Large intestine (tissue), 3 donors: ENCODE results near the gene CHST14. TPM values are rescaled to one million over a fixed set of nuclear protein-coding genes. Genes with fewer than 3 reads are reported as not detected.

Experiments used
- DNase-seq, 2 donors: peaks; one replicate each; pipeline versions ENCODE4 v3.0.0 to v3.0.0-alpha.2; 2013
- H3K27ac ChIP-seq: one replicate; pipeline ENCODE4 v1.5.1; 2013; ENCODE audit warnings: low read length
- H3K27me3 ChIP-seq: 2 replicates; pipeline ENCODE4 v1.6.1; 2013; ENCODE audit warnings: low read length; ENCODE audit not compliant: control insufficient read depth, insufficient read depth
- H3K36me3 ChIP-seq: 2 replicates; pipeline ENCODE4 v1.6.1; 2013; ENCODE audit warnings: low read length; ENCODE audit not compliant: control insufficient read depth, insufficient read depth
- H3K4me1 ChIP-seq: one replicate; pipeline ENCODE4 v1.6.1; 2013; ENCODE audit warnings: low read length; ENCODE audit not compliant: control insufficient read depth, insufficient read depth
- H3K4me3 ChIP-seq: one replicate; pipeline ENCODE4 v1.5.1; 2013; ENCODE audit warnings: low read length
- H3K9me3 ChIP-seq: one replicate; pipeline ENCODE4 v1.6.1; 2013; ENCODE audit warnings: mild to moderate bottlenecking, low read depth, low read length, moderate library complexity; ENCODE audit not compliant: control insufficient read depth
- WGBS: methylation state at CpG from one replicate; pipeline ENCODE4 v1.1.5; 2013; ENCODE audit warnings: low lambda C conversion rate; ENCODE audit not compliant: insufficient coverage; 5-methylcytosine and 5-hydroxymethylcytosine counted together
- polyA plus RNA-seq: library from polyadenylated mRNA; unstranded; fragments of 120-200 nt; gene quantifications from one replicate; pipeline ENCODE4 v1.2.1, GENCODE V29; 2013

The CHST14 gene
- polyA plus RNA-seq, 1 donor, result 12.5 TPM

DNA sequence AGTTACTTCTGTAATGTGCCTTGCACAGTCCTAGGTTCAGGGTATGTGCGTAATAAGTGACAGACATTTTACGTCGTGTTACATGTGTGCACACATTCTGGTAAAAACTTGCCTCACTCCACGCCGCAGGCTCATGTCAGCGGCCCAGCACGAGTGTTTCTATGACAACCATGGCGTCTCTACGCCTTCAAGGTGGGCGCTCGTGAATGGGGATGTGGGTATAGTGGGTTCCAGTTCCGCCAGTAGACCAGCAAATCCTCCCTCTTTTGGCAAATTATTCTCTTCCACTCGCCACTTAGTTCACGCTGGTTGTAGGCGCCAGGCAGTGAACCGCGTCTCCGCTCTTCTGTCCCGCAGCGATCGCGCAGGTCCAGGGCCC, 40.3 kb downstream of the CHST14 start:
- Histone ChIP-seq H3K27me3 (peaks cover 19% of the 10 kb centered on the region), H3K9me3 (no peaks in the 10 kb centered on the region), H3K4me3 (peak overlapping the region; percentile 53), H3K36me3 (no peaks in the 10 kb centered on the region), H3K4me1 (peaks cover 9% of the 10 kb centered on the region), H3K27ac (no peak overlapping the region)
- no CpG with 5 or more reads among the region's 22 CpGs for WGBS
- peak in 1 of 2 donors; percentile 5 for DNase-seq

DNA sequence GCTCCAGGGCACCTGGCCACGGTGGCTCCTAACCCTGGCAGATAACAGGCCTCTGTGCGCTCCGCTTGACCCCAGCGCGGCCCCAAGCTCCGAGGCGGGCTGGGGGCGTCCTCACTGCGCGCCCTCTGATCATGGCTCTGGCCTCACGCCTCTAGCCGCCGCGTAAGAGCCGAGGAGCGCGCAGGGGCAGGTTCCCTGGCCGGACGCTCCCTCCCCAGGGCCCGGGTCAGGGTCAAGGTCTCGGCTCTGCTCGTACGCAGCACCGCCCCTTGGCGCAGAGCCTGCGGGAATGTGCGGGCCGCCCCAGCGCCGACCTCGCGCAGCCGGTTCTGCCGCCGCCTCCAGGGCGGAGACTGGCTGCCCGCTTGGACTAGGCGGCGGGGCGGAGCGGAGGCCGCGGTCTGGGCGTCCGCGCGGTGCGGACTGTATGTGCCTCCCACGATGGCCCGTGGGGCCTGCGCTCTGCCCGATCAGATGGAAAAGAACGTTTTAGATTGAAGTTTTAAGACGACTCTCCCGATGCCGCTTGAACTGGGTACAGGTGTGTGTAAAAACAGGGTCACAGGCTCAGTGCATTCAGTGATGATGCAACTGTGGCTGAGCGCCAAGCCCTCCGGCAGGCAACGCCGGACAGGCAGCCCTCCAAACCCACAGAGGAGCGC, 40.8 kb downstream of the CHST14 start:
- no peaks in the 10 kb centered on the region for H3K9me3 ChIP-seq
- peaks cover 19% of the 10 kb centered on the region for H3K27me3 ChIP-seq
- no CpG with 5 or more reads among the region's 61 CpGs for WGBS
- no peak overlapping the region for H3K27ac ChIP-seq
- H3K36me3 ChIP-seq, result no peaks in the 10 kb centered on the region
- peak overlapping the region; percentile 53 for H3K4me3 ChIP-seq
- DNase-seq, result peak; percentile 51 to 67
- H3K4me1 ChIP-seq, result peaks cover 9% of the 10 kb centered on the region

DNA sequence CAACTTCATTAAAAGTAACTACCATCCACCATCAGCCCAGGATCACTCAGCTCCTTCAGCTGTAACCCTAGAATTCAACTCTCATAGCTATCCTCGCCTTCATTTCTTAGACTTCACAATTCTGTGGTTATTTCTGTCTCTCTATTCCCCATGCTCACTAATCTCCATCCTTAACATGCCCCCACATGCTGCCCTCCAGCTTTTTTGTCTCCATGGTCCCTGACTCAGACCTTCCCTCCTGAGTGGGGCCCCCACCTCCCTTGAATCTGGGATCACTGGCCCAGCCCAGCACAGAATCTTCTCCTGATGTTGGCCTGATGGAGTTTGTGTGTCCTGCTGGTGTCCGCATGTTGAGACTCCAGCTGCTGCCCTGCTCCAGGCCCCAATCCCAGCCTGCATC, 41.7 kb downstream of the CHST14 start:
- WGBS, result no CpG with 5 or more reads among the region's 2 CpGs

DNA sequence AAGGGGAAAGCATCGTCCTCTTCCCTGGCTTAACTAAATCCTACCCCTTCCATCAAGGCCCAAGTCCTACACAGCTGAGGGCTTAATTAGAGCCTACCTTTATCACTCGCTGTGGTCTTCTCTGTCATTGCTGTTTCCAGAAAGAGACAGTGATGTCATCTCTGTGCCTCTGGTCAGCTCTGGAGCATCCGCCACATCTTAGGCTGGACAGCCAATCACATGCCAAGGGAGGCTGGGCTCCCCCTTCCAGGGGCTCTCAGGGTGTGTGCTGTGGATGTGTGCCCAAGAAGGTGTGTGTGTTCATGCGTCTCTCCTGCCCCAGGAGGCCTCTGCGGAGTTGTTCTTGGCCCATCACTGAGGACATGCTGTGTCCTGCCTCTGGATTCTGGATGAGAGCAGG, 42.8 kb downstream of the CHST14 start:
- no peaks in the 10 kb centered on the region for H3K36me3 ChIP-seq
- DNase-seq, result no peak
- WGBS, result no CpG with 5 or more reads among the region's 5 CpGs

More for the DNA sequence above, 41.7 kb downstream of the CHST14 start:
- DNase-seq, result no peak
- Histone ChIP-seq H3K27ac (no peak overlapping the region), H3K4me1 (peaks cover 6% of the 10 kb centered on the region), H3K4me3 (no peak overlapping the region), H3K27me3 (peaks cover 19% of the 10 kb centered on the region), H3K36me3 (no peaks in the 10 kb centered on the region), H3K9me3 (no peaks in the 10 kb centered on the region)

DNA sequence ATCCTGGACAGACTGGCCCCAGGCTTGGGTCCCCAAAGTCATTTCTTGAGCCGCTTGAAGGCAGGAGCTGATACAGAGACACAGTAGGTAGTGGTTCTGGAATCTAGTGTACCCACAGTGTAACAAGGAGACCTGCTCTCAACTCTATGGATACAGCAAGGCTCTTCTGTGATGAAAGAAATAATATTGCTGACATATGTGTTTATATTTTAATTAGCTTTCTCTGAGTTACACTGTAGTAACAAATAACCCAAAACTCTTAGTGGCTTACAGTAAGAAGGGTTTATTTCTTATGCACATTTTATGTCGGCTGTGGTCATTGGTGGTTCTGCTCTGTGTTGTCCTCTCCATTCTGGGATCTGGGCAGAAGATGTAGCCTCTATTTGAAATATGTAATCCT, 45.5 kb downstream of the CHST14 start:
- peaks cover 7% of the 10 kb centered on the region for H3K27me3 ChIP-seq
- no CpG with 5 or more reads among the region's 2 CpGs for WGBS
- no peak for DNase-seq
- H3K36me3 ChIP-seq, result no peaks in the 10 kb centered on the region
- H3K9me3 ChIP-seq, result no peaks in the 10 kb centered on the region
- H3K4me3 ChIP-seq, result no peak overlapping the region
- no peak overlapping the region for H3K27ac ChIP-seq
- peaks cover 5% of the 10 kb centered on the region for H3K4me1 ChIP-seq

More for the DNA sequence above, 42.8 kb downstream of the CHST14 start:
- H3K27me3 ChIP-seq, result peaks cover 19% of the 10 kb centered on the region
- peaks cover 5% of the 10 kb centered on the region for H3K4me1 ChIP-seq
- no peaks in the 10 kb centered on the region for H3K9me3 ChIP-seq
- H3K4me3 ChIP-seq, result no peak overlapping the region
- H3K27ac ChIP-seq, result no peak overlapping the region

Other genes with a start within 250 kb of the CHST14 start
- gene PAK6, start 231.9 kb upstream of the CHST14 start, polyA plus RNA-seq, result 14.8 TPM
- 0.16 TPM for gene ANKRD63, start 187.9 kb upstream of the CHST14 start, polyA plus RNA-seq
- 11.7 TPM for gene PLCB2, start 163.0 kb upstream of the CHST14 start, polyA plus RNA-seq
- 14.6 TPM for gene INAFM2, start 147.3 kb upstream of the CHST14 start, polyA plus RNA-seq
- 7.2 TPM for gene CCDC9B, start 130.0 kb upstream of the CHST14 start, polyA plus RNA-seq
- 892 TPM for gene PHGR1, start 120.0 kb upstream of the CHST14 start, polyA plus RNA-seq
- 4.6 TPM for gene DISP2, start 112.8 kb upstream of the CHST14 start, polyA plus RNA-seq
- gene KNSTRN, start 88.3 kb upstream of the CHST14 start, polyA plus RNA-seq, result 21.3 TPM
- gene IVD, start 65.2 kb upstream of the CHST14 start, polyA plus RNA-seq, result 51.2 TPM
- 28.1 TPM for gene BAHD1, start 30.0 kb upstream of the CHST14 start, polyA plus RNA-seq
- gene CCDC32, start 94.1 kb downstream of the CHST14 start, polyA plus RNA-seq, result 36.0 TPM
- gene RPUSD2, start 98.3 kb downstream of the CHST14 start, polyA plus RNA-seq, result 9.9 TPM
- gene KNL1, start 123.3 kb downstream of the CHST14 start, polyA plus RNA-seq, result 9.8 TPM
- gene RAD51, start 224.2 kb downstream of the CHST14 start, polyA plus RNA-seq, result 8.1 TPM